HCT116 (cell line): ENCODE measurements around the gene CFAP92.

Source experiments
- ATF3 ChIP-seq: IDR thresholded peaks from 2 replicates; pipeline ENCODE4 v1.6.1; 2012
- CBX3 ChIP-seq: IDR thresholded peaks from 2 replicates; pipeline ENCODE4 v1.6.1; 2012; ENCODE audit warnings: low read depth
- CEBPB ChIP-seq: IDR thresholded peaks from 2 replicates; pipeline ENCODE4 v1.6.1; 2012; ENCODE audit warnings: low read depth
- POLR2A ChIP-seq: IDR thresholded peaks from 2 replicates; pipeline ENCODE4 v1.7.0; 2011; ENCODE audit warnings: borderline replicate concordance; ENCODE audit not compliant: insufficient read depth, insufficient read length; ENCODE audit errors: extremely low read depth
- POLR2AphosphoS5 ChIP-seq: IDR thresholded peaks from 2 replicates; pipeline ENCODE4 v1.6.1; 2011; ENCODE audit warnings: mild to moderate bottlenecking, low read depth, low read length, moderate library complexity
- RAD21 ChIP-seq: IDR thresholded peaks from 2 replicates; pipeline ENCODE4 v1.6.1; 2012; ENCODE audit warnings: low read depth, mild to moderate bottlenecking
- SIN3A ChIP-seq: IDR thresholded peaks from 2 replicates; pipeline ENCODE4 v1.6.1; 2012; ENCODE audit warnings: low read depth
- SP1 ChIP-seq: IDR thresholded peaks from 2 replicates; pipeline ENCODE4 v1.6.1; 2012; ENCODE audit warnings: low read depth
- YY1 ChIP-seq: IDR thresholded peaks from 2 replicates; pipeline ENCODE4 v1.6.1; 2011; ENCODE audit warnings: low read length, low read depth, moderate library complexity, mild to moderate bottlenecking; ENCODE audit not compliant: insufficient replicate concordance; ENCODE audit errors: extremely low read depth
- ZBTB33 ChIP-seq: IDR thresholded peaks from 2 replicates; pipeline ENCODE4 v1.6.1; 2011; ENCODE audit warnings: mild to moderate bottlenecking, low read length, moderate library complexity; ENCODE audit not compliant: insufficient replicate concordance; ENCODE audit errors: extremely low read depth
- TF ChIP-seq, protein P1 (sequence below), 3 experiments: fragments of 200-600 bp in 1 of 3; sonication (generic) in 1 of 3; IDR thresholded peaks in 2 of 3; conservative IDR thresholded peaks in 1 of 3; 2 replicates each; pipeline ENCODE4 v1.5.1; 2012 to 2017; ENCODE audit warnings: low read depth in 2 of 3, low read length in 2 of 3, antibody characterized with exemption in 1 of 3, borderline replicate concordance in 1 of 3, control low read depth in 1 of 3, mild to moderate bottlenecking in 1 of 3, mixed read lengths in 1 of 3, mixed run types in 1 of 3, moderate library complexity in 1 of 3; ENCODE audit not compliant: insufficient read depth in 1 of 3
- TF ChIP-seq, protein P2 (sequence below): IDR thresholded peaks from 2 replicates; pipeline ENCODE4 v1.6.1; 2012
- TF ChIP-seq, protein P3 (sequence below): IDR thresholded peaks from 2 replicates; pipeline ENCODE4 v1.6.1; 2012; ENCODE audit warnings: low read depth

DNA sequence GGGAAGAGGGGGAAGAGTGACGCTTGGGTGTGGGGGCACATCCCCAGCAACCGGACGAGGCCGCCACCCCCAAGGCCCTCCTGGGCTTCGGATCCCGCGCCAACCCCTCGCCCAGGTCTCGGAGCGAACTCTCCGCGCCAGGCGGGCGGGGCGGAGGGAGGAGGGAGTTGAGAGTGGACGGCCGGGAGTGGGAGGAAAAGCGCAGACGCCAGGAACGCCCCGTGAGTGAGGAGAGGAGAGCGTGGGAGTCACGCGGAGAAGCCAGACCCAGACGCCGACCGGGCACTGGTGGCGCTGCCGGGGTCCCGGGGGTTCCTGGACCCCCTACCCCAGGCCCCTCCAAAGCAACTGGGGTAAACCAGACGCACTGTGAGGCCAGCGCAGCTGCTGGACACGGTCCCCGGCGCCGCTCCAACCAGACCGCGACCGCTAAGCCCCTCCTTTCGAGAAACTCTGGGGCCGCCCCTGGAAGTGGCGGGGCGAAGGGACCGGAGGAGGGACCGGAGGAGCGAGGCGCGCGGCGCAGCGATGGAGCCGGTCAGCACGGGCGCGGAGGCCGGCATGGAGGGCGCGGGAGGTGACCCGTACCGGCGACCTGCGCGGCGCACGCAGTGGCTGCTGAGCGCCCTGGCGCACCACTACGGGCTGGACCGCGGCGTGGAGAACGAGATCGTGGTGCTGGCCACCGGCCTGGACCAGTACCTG, 7.4 kb upstream of the CFAP92 start, which contains the start of gene EFCC1:
- no peak for TF ChIP-seq CEBPB
- TF ChIP-seq POLR2AphosphoS5, result no peak
- TF ChIP-seq, protein P1, sequence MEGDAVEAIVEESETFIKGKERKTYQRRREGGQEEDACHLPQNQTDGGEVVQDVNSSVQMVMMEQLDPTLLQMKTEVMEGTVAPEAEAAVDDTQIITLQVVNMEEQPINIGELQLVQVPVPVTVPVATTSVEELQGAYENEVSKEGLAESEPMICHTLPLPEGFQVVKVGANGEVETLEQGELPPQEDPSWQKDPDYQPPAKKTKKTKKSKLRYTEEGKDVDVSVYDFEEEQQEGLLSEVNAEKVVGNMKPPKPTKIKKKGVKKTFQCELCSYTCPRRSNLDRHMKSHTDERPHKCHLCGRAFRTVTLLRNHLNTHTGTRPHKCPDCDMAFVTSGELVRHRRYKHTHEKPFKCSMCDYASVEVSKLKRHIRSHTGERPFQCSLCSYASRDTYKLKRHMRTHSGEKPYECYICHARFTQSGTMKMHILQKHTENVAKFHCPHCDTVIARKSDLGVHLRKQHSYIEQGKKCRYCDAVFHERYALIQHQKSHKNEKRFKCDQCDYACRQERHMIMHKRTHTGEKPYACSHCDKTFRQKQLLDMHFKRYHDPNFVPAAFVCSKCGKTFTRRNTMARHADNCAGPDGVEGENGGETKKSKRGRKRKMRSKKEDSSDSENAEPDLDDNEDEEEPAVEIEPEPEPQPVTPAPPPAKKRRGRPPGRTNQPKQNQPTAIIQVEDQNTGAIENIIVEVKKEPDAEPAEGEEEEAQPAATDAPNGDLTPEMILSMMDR (IDR thresholded peaks at IDR 0.05 in 2 of 3, conservative IDR thresholded peaks at IDR 0.05 in 1 of 3; ENCODE audit: borderline replicate concordance in 1 of 3, insufficient read depth in 1 of 3, low read depth in 2 of 3, low read length in 2 of 3), result no peak
- no peak for TF ChIP-seq ATF3
- TF ChIP-seq POLR2A, result no peak
- no peak for TF ChIP-seq RAD21
- TF ChIP-seq, protein P2, sequence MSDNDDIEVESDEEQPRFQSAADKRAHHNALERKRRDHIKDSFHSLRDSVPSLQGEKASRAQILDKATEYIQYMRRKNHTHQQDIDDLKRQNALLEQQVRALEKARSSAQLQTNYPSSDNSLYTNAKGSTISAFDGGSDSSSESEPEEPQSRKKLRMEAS, result no peak
- TF ChIP-seq, protein P3, sequence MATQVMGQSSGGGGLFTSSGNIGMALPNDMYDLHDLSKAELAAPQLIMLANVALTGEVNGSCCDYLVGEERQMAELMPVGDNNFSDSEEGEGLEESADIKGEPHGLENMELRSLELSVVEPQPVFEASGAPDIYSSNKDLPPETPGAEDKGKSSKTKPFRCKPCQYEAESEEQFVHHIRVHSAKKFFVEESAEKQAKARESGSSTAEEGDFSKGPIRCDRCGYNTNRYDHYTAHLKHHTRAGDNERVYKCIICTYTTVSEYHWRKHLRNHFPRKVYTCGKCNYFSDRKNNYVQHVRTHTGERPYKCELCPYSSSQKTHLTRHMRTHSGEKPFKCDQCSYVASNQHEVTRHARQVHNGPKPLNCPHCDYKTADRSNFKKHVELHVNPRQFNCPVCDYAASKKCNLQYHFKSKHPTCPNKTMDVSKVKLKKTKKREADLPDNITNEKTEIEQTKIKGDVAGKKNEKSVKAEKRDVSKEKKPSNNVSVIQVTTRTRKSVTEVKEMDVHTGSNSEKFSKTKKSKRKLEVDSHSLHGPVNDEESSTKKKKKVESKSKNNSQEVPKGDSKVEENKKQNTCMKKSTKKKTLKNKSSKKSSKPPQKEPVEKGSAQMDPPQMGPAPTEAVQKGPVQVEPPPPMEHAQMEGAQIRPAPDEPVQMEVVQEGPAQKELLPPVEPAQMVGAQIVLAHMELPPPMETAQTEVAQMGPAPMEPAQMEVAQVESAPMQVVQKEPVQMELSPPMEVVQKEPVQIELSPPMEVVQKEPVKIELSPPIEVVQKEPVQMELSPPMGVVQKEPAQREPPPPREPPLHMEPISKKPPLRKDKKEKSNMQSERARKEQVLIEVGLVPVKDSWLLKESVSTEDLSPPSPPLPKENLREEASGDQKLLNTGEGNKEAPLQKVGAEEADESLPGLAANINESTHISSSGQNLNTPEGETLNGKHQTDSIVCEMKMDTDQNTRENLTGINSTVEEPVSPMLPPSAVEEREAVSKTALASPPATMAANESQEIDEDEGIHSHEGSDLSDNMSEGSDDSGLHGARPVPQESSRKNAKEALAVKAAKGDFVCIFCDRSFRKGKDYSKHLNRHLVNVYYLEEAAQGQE, result no peak
- no peak for TF ChIP-seq YY1
- TF ChIP-seq ZBTB33, result no peak
- no peak for TF ChIP-seq SP1
- TF ChIP-seq SIN3A, result no peak
- TF ChIP-seq CBX3, result no peak
